Right renal cortex interstitium (tissue), 3 donors: ENCODE measurements around the gene TAB3. TPM values are rescaled to one million over a fixed set of nuclear protein-coding genes. Genes with fewer than 3 reads are reported as not detected.
"Not testable (repeated sequence)": the region's sequence is repeated elsewhere in the genome, so short reads cannot be mapped to it uniquely, and the experiment has no call there.

Source experiments
- DNase-seq, 3 donors: peaks; one replicate each; pipeline ENCODE4 v3.0.0-alpha.2; 2013; ENCODE audit warnings: low read depth in 3 of 3, low spot score in 2 of 3
- polyA plus RNA-seq, 3 donors: library from polyadenylated mRNA; unstranded; fragments of 120-200 nt; gene quantifications; one replicate each; pipeline ENCODE4 v1.2.1, GENCODE V29; 2013; ENCODE audit not compliant: insufficient read length in 3 of 3

The TAB3 gene
- polyA plus RNA-seq, 3 donors, result 29.0 to 32.3 (median 29.4) TPM

DNA sequence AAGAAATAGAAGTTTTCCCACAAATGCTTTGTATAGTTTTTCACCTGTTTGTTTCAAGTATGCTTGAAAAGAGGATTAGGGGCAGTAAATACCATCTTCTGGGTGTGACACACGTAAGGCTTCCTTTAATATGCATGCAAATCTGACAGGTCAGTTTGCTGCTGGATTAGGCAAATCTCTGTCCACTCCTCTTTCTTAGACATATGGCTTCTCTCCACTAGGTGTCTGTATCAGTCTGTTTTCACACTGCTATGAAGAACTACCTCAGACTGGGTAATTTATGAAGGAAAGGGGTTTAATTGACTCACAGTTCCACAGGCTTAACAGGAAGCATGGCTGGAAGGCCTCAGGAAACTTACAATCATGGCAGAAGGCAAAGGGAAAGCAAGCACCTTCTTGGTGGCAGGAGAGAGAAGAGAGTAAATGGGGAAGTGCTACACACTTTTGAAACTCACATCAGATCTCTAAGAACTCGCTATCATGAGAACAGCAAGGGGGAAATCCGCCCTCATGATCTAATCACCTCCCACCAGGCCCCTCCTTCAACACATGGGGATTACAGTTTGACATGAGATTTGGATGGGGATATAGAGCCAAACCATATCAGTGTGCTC lies 66.9 kb downstream of the TAB3 start:
- DNase-seq, result no peak

DNA sequence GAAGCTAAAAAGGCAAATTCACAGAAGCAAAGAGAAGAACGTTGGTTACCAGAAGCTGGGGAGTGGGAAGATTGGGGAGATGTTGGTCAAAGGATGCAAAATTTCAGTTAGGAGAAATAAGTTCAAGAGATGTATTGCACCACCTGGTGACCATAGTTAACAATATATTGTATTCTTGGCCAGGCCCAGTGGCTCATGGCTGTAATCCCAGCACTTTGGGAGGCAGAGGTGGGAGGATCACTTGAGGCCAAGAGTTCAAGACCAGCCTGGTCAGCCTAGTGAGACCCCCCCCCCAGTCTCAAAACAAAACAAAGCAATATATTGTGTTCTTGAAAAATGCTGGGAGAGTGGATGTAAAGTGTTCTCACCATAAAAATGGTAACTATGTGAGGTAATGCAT lies 67.9 kb downstream of the TAB3 start:
- DNase-seq, result no peak

GRCh38 chrX:30819080-30819479 lies 70.0 kb downstream of the TAB3 start:
- no peak for DNase-seq

- DNase-seq, result no peak
Observed at GRCh38 chrX:30816079-30816478, 73.0 kb downstream of the TAB3 start.

GRCh38 chrX:30814978-30815377 lies 74.1 kb downstream of the TAB3 start:
- DNase-seq, result no peak

DNA sequence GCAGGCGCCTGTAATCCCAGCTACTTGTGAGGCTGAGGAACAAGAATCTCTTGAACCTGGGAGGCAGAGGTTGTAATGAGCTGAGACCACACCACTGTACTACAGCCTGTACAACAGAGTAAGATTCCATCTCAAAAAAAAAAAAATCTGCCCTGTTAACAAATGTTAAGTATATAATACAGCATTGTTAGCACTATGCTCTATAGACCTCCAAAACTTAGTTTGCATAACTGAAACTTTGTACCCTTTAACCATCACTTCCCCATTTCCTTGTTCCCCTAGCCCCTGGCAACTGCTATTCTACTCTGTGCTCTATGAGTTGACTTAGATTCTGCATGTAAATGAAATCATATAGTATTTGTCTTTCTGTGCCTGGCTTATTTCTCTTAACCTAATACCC lies 76.7 kb downstream of the TAB3 start:
- DNase-seq, result no peak

DNA sequence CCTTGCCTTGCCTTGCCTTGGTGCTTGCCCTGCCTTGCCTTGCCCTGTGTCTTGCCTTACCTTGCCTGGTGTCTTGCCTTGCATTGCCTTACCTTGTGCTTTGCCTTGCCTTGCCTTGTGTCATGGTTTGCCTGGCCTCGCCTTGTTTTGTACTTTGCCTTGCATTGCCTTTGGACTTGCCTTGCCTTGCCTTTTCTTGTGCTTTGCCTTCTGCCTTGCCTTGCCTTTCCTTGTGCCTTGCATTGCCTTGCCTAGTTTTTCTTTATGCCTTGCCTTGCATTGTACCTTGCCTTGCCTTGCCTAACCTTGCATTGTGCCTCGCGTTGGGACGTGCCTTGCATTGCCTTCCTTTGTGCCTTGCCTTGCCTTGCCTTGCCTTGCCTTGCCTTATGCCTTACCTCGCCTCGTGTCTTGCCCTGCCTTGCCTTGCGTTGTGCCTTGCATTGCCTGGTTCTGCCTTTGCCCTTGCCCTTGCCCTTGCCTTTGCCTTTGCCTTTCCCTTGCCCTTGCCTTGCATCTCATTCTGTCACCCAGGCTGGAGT lies 82.8 kb downstream of the TAB3 start:
- DNase-seq, result no peak

GRCh38 chrX:30804462-30804861 lies 84.6 kb downstream of the TAB3 start:
- DNase-seq, result no peak

GRCh38 chrX:30800901-30801300 lies 88.2 kb downstream of the TAB3 start:
- no peak for DNase-seq

- no peak for DNase-seq
Observed at GRCh38 chrX:30799327-30799726, 89.7 kb downstream of the TAB3 start.

- DNase-seq, result no peak
Observed at GRCh38 chrX:30798810-30799209, 90.2 kb downstream of the TAB3 start.

GRCh38 chrX:30797301-30797700 lies 91.8 kb downstream of the TAB3 start:
- DNase-seq, result not testable (repeated sequence)

DNA sequence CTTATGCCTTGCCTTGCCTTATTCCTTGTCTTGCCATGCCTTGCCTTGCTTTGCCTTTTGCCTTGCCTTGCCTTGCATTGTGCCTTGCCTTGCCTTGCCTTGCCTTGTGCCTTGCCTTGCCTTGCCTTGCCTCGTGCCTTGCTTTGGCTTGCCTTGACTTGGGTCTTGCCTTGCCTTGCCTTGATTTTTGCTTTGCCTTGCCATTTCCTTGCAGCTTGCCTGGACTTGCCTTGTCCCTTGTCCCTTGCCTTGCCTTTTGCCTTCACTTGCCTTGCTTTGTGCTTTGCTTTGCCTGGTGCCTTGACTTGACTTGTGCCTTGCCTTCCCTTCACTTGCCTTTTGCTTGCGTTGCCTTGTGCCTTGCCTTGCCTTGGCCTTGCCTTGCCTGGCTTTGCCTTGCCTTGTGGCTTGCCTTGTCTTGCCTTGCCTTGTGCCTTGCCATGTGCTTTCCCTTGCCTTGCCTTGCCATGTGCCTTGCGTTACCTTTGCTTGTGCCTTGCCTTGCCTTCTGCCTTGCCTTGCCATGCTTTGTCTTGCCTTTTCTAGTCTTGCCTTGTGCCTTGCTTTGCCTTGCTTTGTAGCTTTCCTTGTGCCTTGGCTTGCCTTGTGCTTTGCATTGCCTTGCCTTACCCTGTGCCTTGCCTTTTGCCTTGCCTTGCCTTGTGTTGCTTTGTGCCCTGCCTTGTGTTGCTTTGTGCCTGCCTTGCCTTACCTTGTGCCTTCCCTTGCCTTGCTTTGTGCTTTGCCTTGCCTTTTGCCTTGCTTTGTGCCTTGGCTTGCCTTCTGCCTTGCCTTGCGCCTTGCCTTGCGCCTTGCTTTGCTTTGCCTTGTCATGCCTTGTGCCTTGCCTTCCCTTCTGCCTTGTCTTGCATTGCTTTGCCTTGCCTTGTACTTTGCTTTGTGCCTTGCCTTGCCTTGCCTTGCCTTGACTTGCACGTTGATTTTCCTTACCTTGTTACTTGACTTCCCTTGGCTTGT lies 92.8 kb downstream of the TAB3 start:
- no peak for DNase-seq

DNA sequence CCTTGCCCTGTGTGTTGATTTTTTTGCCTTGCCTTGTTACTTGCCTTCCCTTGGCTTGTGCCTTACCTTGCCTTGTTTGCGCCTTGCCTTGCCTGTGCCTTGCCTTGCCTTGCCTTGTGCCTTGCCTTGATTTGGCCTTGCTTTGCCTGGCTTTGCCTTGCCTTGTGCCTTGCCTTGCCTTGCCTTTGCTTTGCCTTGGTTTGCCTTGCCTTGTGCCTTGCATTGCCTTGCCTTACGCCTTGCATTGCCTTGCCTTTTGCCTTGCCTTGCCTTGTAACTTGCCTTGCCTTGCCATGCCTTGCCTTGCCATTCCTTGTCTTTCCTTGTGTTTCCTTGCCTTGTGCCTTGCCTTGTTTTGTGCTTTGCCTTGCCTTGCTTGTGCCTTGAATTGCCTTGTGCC lies 94.6 kb downstream of the TAB3 start:
- DNase-seq, result no peak

- no peak for DNase-seq
Observed at GRCh38 chrX:30793767-30794103, 95.3 kb downstream of the TAB3 start.

- DNase-seq, result no peak
Observed at GRCh38 chrX:30793075-30793766, 95.8 kb downstream of the TAB3 start.

- no peak for DNase-seq
Observed at GRCh38 chrX:30791296-30792278, 97.5 kb downstream of the TAB3 start.

- no peak for DNase-seq
Observed at GRCh38 chrX:30787012-30787411, 102.0 kb downstream of the TAB3 start.

- no peak for DNase-seq
Observed at GRCh38 chrX:30786374-30786773, 102.7 kb downstream of the TAB3 start.
